Tibial artery (tissue), 4 donors: Measurements from ENCODE around the gene POLR2J.

ENCODE experiments used
- DNase-seq, 2 donors: peaks; one replicate each; pipeline ENCODE4 v3.0.0-alpha.2; 2019
- H3K27ac ChIP-seq, 2 donors: fragments of 200-600 bp; sonication (generic) in 1 of 2; 1 replicate in 1 of 2; 2 replicates in 1 of 2; pipeline ENCODE4 v1.5.1; 2018 to 2019; ENCODE audit warnings: mild to moderate bottlenecking in 1 of 2
- H3K27me3 ChIP-seq, 2 donors: fragments of 200-600 bp; sonication (generic) in 1 of 2; one replicate each; pipeline versions ENCODE4 v1.5.1 to v1.6.0; 2016 to 2019
- H3K36me3 ChIP-seq, 3 donors: fragments of 200-600 bp; sonication (generic) in 2 of 3; one replicate each; pipeline ENCODE4 v1.5.1; 2016 to 2019; ENCODE audit warnings: mild to moderate bottlenecking in 2 of 3
- H3K4me1 ChIP-seq, 4 donors: fragments of 200-600 bp; sonication (generic) in 2 of 4; 1 replicate in 3 of 4; 2 replicates in 1 of 4; pipeline ENCODE4 v1.5.1; 2016 to 2019
- H3K4me3 ChIP-seq, 2 donors: fragments of 200-600 bp; sonication (generic) in 1 of 2; 1 replicate in 1 of 2; 2 replicates in 1 of 2; pipeline ENCODE4 v1.5.1; 2018 to 2019; ENCODE audit warnings: mild to moderate bottlenecking in 2 of 2
- H3K9me3 ChIP-seq, 3 donors: fragments of 200-600 bp; sonication (generic) in 1 of 3; one replicate each; pipeline ENCODE4 v1.5.1; 2016 to 2019
- intact Hi-C: fragments of 100-400 bp; cut with DNase I; formaldehyde crosslinking; loops from one replicate; pipeline ENCODE4 v1.15.0; 2023; ENCODE audit warnings: low total_unique reads
- TF ChIP-seq, protein P1 (sequence below), 2 experiments: fragments of 200-600 bp in 1 of 2; fragments of 450-650 bp in 1 of 2; IDR thresholded peaks; one replicate each; pipeline ENCODE4 v1.5.1; 2017 to 2019; ENCODE audit warnings: antibody characterized with exemption in 2 of 2, mild to moderate bottlenecking in 1 of 2, moderate library complexity in 1 of 2

Gene POLR2J

DNA sequence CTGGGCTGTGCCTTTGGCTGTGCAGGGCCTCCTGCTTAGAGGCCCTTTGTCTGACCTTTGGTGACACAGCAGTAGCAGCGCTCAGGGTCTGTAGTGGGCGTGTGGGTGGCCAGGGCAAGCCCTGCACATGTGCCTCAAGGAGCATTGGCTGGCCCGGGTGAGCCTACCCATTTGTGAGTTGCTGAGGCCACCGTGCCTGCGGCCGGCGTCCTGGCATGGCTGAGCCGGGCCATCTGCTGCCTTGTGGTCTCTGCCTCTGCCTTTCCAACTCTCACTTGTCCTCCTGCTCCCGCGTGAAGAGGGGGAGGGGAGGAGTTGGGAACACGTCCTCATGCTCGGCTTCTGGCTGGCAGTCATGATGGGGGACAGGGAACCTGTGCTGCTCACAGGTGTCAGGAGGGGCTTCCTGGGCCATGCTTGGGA, 54.6 kb downstream of the POLR2J start:
- no peak overlapping the region for H3K27ac ChIP-seq
- TF ChIP-seq, protein P1, sequence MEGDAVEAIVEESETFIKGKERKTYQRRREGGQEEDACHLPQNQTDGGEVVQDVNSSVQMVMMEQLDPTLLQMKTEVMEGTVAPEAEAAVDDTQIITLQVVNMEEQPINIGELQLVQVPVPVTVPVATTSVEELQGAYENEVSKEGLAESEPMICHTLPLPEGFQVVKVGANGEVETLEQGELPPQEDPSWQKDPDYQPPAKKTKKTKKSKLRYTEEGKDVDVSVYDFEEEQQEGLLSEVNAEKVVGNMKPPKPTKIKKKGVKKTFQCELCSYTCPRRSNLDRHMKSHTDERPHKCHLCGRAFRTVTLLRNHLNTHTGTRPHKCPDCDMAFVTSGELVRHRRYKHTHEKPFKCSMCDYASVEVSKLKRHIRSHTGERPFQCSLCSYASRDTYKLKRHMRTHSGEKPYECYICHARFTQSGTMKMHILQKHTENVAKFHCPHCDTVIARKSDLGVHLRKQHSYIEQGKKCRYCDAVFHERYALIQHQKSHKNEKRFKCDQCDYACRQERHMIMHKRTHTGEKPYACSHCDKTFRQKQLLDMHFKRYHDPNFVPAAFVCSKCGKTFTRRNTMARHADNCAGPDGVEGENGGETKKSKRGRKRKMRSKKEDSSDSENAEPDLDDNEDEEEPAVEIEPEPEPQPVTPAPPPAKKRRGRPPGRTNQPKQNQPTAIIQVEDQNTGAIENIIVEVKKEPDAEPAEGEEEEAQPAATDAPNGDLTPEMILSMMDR (IDR thresholded peaks at IDR 0.05), result no peak
- H3K4me1 ChIP-seq, result no peaks in the 10 kb centered on the region
- H3K27me3 ChIP-seq, result no peaks in the 10 kb centered on the region
- no peak overlapping the region for H3K4me3 ChIP-seq
- H3K36me3 ChIP-seq, result peaks cover 32 to 84% (median 51%) of the 10 kb centered on the region in 3 donors
- no peak for DNase-seq
- intact Hi-C loops, result no loop called here
- H3K9me3 ChIP-seq, result no peaks in the 10 kb centered on the region
